SU-DHL-6 (cell line): ENCODE data around the gene CFAP92.

ENCODE experiments used
- H2AFZ ChIP-seq: fragments of 200-600 bp; sonication (generic); 2 replicates; pipeline ENCODE4 v1.6.1; 2014; ENCODE audit warnings: low read depth, mild to moderate bottlenecking, moderate library complexity, mixed read lengths, antibody characterized with exemption, low read length; ENCODE audit not compliant: severe bottlenecking
- H3F3A ChIP-seq: fragments of 200-600 bp; shearing (Covaris generic); 2 replicates; pipeline ENCODE4 v1.6.0; 2016; ENCODE audit warnings: antibody characterized with exemption, mild to moderate bottlenecking; ENCODE audit not compliant: insufficient read depth
- H3K27ac ChIP-seq: fragments of 200-600 bp; sonication (generic); 2 replicates; pipeline ENCODE4 v1.5.1; 2016; ENCODE audit warnings: low read depth, mild to moderate bottlenecking, low read length, moderate library complexity, mixed read lengths
- H3K27me3 ChIP-seq: fragments of 200-600 bp; sonication (generic), shearing (Covaris generic); 2 replicates; pipeline ENCODE4 v1.6.0; 2014; ENCODE audit warnings: mild to moderate bottlenecking, low read length
- H3K36me3 ChIP-seq: fragments of 200-600 bp; sonication (generic); 2 replicates; pipeline ENCODE4 v1.6.1; 2014; ENCODE audit warnings: mild to moderate bottlenecking, low read length, mixed read lengths
- H3K4me2 ChIP-seq: fragments of 300-600, 200-600 bp; shearing (Covaris generic), sonication (generic); 2 replicates; pipeline ENCODE4 v1.6.0; 2014; ENCODE audit warnings: low read length, low read depth, mild to moderate bottlenecking; ENCODE audit not compliant: poor library complexity, severe bottlenecking
- H3K4me3 ChIP-seq: fragments of 200-600 bp; sonication (generic); 2 replicates; pipeline ENCODE4 v1.5.1; 2014; ENCODE audit warnings: antibody characterized with exemption, low read length, mild to moderate bottlenecking, mixed read lengths; ENCODE audit not compliant: insufficient read depth, poor library complexity, severe bottlenecking
- H3K79me2 ChIP-seq: fragments of 200-600 bp; sonication (generic); 2 replicates; pipeline ENCODE4 v1.6.1; 2014; ENCODE audit warnings: mild to moderate bottlenecking, low read length, moderate library complexity; ENCODE audit not compliant: insufficient read depth
- H3K9ac ChIP-seq: fragments of 200-600 bp; sonication (generic); 2 replicates; pipeline ENCODE4 v1.7.0; 2014; ENCODE audit warnings: mild to moderate bottlenecking, low read length
- H3K9me2 ChIP-seq: fragments of 200-600 bp; sonication (generic); replicated peaks from 2 replicates; pipeline ENCODE4 v1.6.1; 2014; ENCODE audit warnings: low read length; ENCODE audit not compliant: insufficient read depth
- H3K9me3 ChIP-seq: fragments of 200-600 bp; sonication (generic); 2 replicates; pipeline ENCODE4 v1.6.1; 2014; ENCODE audit warnings: low read length, mixed read lengths; ENCODE audit not compliant: insufficient read depth
- H4K20me1 ChIP-seq: fragments of 200-600 bp; sonication (generic); 2 replicates; pipeline ENCODE4 v1.6.1; 2014; ENCODE audit warnings: low read depth, mild to moderate bottlenecking, antibody characterized with exemption, low read length, moderate library complexity, mixed read lengths
- CTCF ChIP-seq: fragments of 200-600 bp; sonication (generic); IDR thresholded peaks from one replicate; pipeline ENCODE4 v1.5.1; 2017; ENCODE audit warnings: antibody characterized with exemption, mild to moderate bottlenecking, low read length, moderate library complexity; ENCODE audit not compliant: insufficient read depth, poor library complexity, severe bottlenecking
- EZH2phosphoT487 ChIP-seq: fragments of 200-600 bp; sonication (generic), shearing (Covaris generic); conservative IDR thresholded peaks from 2 replicates; pipeline ENCODE4 v1.6.1; 2018; ENCODE audit warnings: mild to moderate bottlenecking, antibody characterized with exemption, low read length, moderate library complexity, mixed read lengths

CFAP92 gene

GRCh38 chr3:128878556-128879124, 115.2 kb downstream of the CFAP92 start:
- Histone ChIP-seq H3K4me2 (peak overlapping the region; percentile 72), H3K79me2 (peaks cover 51% of the 10 kb centered on the region), H3K9ac (peak overlapping the region; percentile 82), H3K27me3 (no peaks in the 10 kb centered on the region), H3K27ac (peak overlapping the region; percentile 56), H3K4me3 (peak overlapping the region; percentile 85), H2AFZ (peak overlapping the region; percentile 37), H3K9me2 (no peaks in the 10 kb centered on the region), H3F3A (peaks cover 9% of the 10 kb centered on the region; the same call in 1 of the 2 replicates), H3K36me3 (no peaks in the 10 kb centered on the region), H4K20me1 (no peaks in the 10 kb centered on the region), H3K9me3 (no peaks in the 10 kb centered on the region)
- no peak for TF ChIP-seq EZH2phosphoT487
- no peak for TF ChIP-seq CTCF

GRCh38 chr3:128878011-128878457, 115.8 kb downstream of the CFAP92 start:
- Histone ChIP-seq H3K4me2 (peak overlapping the region; percentile 72), H3K27ac (no peak overlapping the region), H3K79me2 (peaks cover 47% of the 10 kb centered on the region), H3K9ac (peak overlapping the region; percentile 82), H3K9me3 (no peaks in the 10 kb centered on the region), H4K20me1 (no peaks in the 10 kb centered on the region), H3K27me3 (no peaks in the 10 kb centered on the region), H2AFZ (no peak overlapping the region), H3K9me2 (no peaks in the 10 kb centered on the region), H3F3A (peaks cover 9% of the 10 kb centered on the region; the same call in 1 of the 2 replicates), H3K36me3 (no peaks in the 10 kb centered on the region), H3K4me3 (peak overlapping the region; percentile 85)
- no peak for TF ChIP-seq EZH2phosphoT487
- no peak for TF ChIP-seq CTCF

GRCh38 chr3:128875556-128876120, 118.2 kb downstream of the CFAP92 start:
- Histone ChIP-seq H3K27me3 (no peaks in the 10 kb centered on the region), H3K36me3 (no peaks in the 10 kb centered on the region), H3K9me2 (no peaks in the 10 kb centered on the region), H3K27ac (no peak overlapping the region), H3K4me3 (no peak overlapping the region), H3K79me2 (peaks cover 23% of the 10 kb centered on the region), H3K9me3 (no peaks in the 10 kb centered on the region), H4K20me1 (no peaks in the 10 kb centered on the region), H3K9ac (no peak overlapping the region), H3F3A (peaks cover 9% of the 10 kb centered on the region; the same call in 1 of the 2 replicates), H3K4me2 (no peak overlapping the region), H2AFZ (no peak overlapping the region)
- TF ChIP-seq EZH2phosphoT487 (no peak), CTCF (peak; percentile 49)
